Measurements from ENCODE around the gene DPEP2. TPM values are rescaled to one million over a fixed set of nuclear protein-coding genes. Genes with fewer than 3 reads are reported as not detected.
"Not testable (repeated sequence)": the region's sequence is repeated elsewhere in the genome, so short reads cannot be mapped to it uniquely, and the experiment has no call there.

DPEP2 gene
- total and polyA plus RNA-seq, 7 donors = 0.69 to 11.9 (median 2.5) TPM

DNA sequence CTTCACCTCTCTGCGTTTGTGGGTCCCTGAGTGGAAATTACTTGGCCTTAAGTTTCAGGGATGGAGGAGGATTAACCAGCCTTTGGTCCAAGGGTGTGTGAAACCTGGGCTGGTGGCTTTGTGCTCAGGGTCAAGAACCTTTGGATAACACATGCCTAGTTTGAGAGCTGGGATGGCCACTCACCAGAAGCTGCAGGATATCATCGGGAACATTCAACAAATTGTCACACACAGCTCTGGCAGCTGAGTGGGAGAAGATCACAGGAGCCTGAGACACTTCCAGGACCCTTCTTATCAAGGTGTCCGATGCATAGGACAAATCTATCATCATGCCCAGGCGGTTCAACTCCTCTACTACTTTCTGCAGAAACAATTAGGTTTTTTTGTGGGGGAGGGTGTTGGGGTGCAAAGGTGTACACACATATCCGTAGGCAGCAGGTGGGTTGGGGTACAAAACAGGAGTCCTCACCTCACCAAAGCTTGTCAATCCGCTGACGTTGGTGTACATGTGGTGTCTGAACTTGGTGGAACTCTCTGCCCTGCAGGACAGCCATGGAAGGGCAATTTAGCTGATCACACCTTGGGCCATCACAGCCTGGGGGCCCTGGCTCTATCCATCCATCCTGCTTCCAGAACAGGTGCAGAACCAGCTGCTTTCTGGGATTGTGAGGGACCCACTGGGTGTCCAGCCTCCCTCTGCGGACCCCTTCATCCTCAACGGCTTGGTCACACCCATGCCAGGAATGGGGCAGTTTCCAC, 21.6 kb downstream of the DPEP2 start:
- Histone ChIP-seq H3K27ac (no peak overlapping the region), H3K9me3 (no peaks in the 10 kb centered on the region), H3K27me3 (peaks cover 0 to 16% (median 7%) of the 10 kb centered on the region in 3 donors), H3K4me3 (no peak overlapping the region), H3K4me1 (no peaks in the 10 kb centered on the region), H3K36me3 (no peaks in the 10 kb centered on the region)
- TF ChIP-seq, protein P1, sequence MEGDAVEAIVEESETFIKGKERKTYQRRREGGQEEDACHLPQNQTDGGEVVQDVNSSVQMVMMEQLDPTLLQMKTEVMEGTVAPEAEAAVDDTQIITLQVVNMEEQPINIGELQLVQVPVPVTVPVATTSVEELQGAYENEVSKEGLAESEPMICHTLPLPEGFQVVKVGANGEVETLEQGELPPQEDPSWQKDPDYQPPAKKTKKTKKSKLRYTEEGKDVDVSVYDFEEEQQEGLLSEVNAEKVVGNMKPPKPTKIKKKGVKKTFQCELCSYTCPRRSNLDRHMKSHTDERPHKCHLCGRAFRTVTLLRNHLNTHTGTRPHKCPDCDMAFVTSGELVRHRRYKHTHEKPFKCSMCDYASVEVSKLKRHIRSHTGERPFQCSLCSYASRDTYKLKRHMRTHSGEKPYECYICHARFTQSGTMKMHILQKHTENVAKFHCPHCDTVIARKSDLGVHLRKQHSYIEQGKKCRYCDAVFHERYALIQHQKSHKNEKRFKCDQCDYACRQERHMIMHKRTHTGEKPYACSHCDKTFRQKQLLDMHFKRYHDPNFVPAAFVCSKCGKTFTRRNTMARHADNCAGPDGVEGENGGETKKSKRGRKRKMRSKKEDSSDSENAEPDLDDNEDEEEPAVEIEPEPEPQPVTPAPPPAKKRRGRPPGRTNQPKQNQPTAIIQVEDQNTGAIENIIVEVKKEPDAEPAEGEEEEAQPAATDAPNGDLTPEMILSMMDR (IDR thresholded peaks at IDR 0.05) = no peak
- TF ChIP-seq POLR2A (IDR thresholded peaks at IDR 0.05) = no peak
- no peak for TF ChIP-seq POLR2AphosphoS5 (IDR thresholded peaks at IDR 0.05)
- no peak for TF ChIP-seq EP300 (IDR thresholded peaks at IDR 0.05)
- intact Hi-C loops (cut with DNase I) = no loop called here
- WGBS, 2 donors = 84 to 91% methylated on average over 9 of the region's 9 CpGs
- DNase-seq = no peak

DNA sequence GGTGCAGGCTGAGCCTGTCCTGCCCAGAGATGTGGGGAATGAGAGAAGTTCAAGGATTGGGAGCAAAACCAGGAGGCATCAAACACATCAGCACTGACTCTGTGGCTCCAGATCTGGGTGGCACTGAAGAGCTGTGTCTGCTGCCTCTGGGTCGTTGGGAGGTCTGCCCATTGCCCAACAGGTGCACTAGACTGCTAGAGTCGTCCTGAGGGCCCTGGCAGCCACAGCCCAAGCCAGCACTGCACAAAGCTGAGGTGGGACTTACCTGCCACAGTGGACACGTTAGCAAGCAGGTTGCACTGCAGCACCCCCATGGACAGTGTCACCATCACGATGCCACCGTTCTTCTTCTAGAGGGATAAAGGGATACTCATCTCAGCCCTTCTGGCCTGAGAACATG, 22.3 kb downstream of the DPEP2 start:
- TF ChIP-seq, protein P1 (IDR thresholded peaks at IDR 0.05) = no peak
- TF ChIP-seq POLR2A (IDR thresholded peaks at IDR 0.05) = no peak
- TF ChIP-seq POLR2AphosphoS5 (IDR thresholded peaks at IDR 0.05) = no peak
- no peak for TF ChIP-seq EP300 (IDR thresholded peaks at IDR 0.05)
- Histone ChIP-seq H3K27ac (no peak overlapping the region), H3K36me3 (no peaks in the 10 kb centered on the region), H3K9me3 (no peaks in the 10 kb centered on the region), H3K4me1 (no peaks in the 10 kb centered on the region), H3K27me3 (peaks cover 0 to 16% (median 7%) of the 10 kb centered on the region in 3 donors), H3K4me3 (no peak overlapping the region)
- intact Hi-C loops (cut with DNase I) = no loop called here
- DNase-seq = no peak
- WGBS, 2 donors = 56 to 71% methylated on average over 5 of the region's 5 CpGs

DNA sequence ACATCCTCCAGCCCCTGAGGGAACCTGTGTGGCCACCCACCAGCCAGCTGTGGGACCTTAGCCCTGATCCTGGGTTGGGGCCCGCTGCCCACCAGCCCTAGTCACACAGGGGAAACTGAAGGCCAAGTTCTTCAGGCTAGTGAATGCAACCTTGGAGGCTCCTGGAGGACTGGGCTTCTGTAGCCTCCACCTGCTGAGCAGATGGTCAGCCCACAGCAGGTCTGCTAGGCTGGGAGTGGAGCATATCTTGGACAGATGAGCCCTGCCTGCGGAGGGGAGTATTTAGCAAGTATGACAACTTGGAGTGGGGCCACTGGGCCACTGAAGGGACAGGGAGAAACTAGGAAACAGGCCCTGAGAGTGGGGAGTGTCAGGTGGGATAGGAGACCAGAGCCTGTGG, 23.1 kb downstream of the DPEP2 start:
- TF ChIP-seq, protein P1 (IDR thresholded peaks at IDR 0.05) = no peak
- no peak for TF ChIP-seq POLR2AphosphoS5 (IDR thresholded peaks at IDR 0.05)
- TF ChIP-seq EP300 (IDR thresholded peaks at IDR 0.05) = no peak
- no peak for TF ChIP-seq POLR2A (IDR thresholded peaks at IDR 0.05)
- intact Hi-C loops (cut with DNase I) = no loop called here
- no peak for DNase-seq
- WGBS, 2 donors = 92 to 97% methylated on average over 2 of the region's 2 CpGs
- no peak overlapping the region for H3K4me3 ChIP-seq
- no peaks in the 10 kb centered on the region for H3K36me3 ChIP-seq
- peaks cover 0 to 16% (median 7%) of the 10 kb centered on the region in 3 donors for H3K27me3 ChIP-seq
- H3K4me1 ChIP-seq = no peaks in the 10 kb centered on the region
- H3K27ac ChIP-seq = no peak overlapping the region
- no peaks in the 10 kb centered on the region for H3K9me3 ChIP-seq

DNA sequence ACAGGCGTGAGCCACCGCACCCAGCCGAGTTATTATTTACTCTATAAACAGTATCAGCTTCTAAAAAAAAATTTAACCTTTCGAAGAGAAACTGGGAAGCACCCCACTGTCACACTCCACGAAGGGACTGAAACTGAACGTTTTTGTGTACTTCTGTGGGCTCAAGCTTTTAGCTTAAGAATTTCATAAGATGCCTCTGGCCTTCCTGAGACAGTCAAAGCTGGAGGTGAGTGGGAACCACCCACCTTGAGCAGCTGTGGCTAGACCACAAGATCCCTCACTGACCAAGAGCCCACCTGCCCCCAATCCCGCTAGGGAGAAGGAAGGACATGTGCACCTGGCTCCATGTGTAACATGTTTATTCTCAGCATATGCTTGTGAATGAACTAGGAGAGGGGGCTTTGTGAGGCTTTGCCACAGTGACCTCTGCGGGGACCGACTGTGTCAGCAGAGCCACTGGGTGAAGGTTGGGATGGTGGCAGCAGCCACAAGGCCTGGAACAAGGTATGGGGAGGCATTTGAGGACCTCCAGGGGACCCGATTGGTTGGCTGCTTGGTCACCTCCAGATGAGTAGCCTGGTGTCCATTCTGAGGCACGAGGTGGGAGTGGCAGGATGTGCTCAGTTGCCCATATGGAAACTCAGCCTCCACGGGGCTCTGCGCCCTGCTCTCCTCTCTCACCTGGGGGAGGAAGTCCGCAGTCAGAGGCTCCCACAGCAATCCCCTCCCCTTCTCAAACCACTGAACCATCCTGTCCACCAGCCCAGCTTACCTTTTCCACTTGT, 23.8 kb downstream of the DPEP2 start:
- DNase-seq = no peak
- no peaks in the 10 kb centered on the region for H3K36me3 ChIP-seq
- TF ChIP-seq POLR2A (IDR thresholded peaks at IDR 0.05) (no peak), POLR2AphosphoS5 (IDR thresholded peaks at IDR 0.05) (no peak), EP300 (IDR thresholded peaks at IDR 0.05) (no peak)
- TF ChIP-seq, protein P1 (IDR thresholded peaks at IDR 0.05) = no peak
- 47 to 68% methylated on average over 14 of the region's 14 CpGs for WGBS, 2 donors
- H3K27me3 ChIP-seq = peaks cover 0 to 11% (median 7%) of the 10 kb centered on the region in 3 donors
- H3K9me3 ChIP-seq = no peaks in the 10 kb centered on the region
- H3K4me1 ChIP-seq = no peaks in the 10 kb centered on the region
- intact Hi-C loops (cut with DNase I) = no loop called here
- H3K4me3 ChIP-seq = no peak overlapping the region
- no peak overlapping the region for H3K27ac ChIP-seq

DNA sequence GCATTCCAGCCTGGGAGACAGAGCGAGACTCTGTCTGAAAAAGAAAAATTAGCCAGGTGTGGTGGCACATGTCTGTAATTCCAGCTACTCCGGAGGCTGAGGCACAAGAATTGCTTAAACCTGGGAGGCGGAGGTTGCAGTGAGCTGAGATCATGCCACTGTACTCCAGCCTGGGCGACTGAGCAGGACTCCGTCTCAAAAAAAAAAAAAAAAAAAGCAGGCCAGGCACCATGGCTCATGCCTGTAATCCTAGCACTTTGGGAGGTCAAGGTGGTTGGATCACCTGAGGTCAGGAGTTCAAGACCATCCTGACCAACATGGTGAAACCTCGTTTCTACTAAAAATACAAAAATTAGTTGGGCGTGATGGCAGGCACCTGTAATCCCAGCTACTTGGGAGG, 27.0 kb downstream of the DPEP2 start:
- H3K27me3 ChIP-seq; DNase-seq; H3K27ac ChIP-seq; H3K4me1 ChIP-seq; H3K4me3 ChIP-seq; H3K36me3 ChIP-seq; intact Hi-C loops (cut with DNase I); H3K9me3 ChIP-seq: not testable (repeated sequence)
- WGBS, 2 donors = 84 to 90% methylated on average over 7 of the region's 7 CpGs

All from sigmoid colon (tissue), 7 donors.